ENCODE measurements around the gene SEBOX.

DNA sequence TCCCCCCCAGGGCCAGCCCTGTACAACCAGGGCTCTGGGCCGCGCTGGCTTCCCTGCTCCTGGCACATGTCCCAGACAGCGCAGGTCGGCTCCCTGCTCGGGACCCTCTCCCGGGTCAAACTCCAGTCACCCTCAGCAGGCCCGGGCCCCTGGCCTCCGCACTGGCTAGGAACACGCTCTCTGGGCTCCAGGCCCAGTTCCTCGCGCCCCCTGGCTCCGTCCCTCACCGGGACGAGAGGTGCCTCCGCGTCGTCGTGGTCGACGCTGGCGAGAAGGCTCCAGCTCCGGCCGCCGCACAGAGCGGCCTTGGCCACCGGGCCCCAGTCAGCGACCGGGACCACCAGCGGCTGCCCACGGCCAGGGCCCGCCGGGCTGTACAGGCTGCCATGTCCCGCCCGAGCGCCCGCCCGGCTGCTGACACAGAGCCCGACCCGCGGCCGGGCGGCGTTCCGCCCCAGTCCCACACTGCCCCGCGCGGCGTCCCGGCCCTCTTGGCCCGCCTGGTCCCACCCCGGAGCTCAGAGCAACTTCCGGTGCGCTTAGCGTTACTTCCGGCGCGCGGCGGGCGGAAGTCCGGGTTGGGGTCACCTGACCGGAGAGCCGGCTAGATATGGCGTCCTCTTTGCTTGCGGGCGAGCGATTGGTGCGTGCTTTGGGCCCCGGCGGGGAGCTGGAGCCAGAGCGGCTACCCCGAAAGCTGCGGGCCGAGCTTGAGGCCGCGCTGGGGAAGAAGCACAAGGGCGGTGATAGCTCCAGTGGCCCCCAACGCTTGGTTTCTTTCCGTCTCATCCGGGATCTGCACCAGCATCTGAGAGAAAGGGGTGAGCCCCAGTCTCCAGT lies 7.7 kb downstream of the SEBOX start, which contains the start of gene POLDIP2:
- peak; percentile 80 for TF ChIP-seq ELF4 (IDR thresholded peaks at IDR 0.05)
- no peak for TF ChIP-seq SUZ12 (IDR thresholded peaks at IDR 0.05)
